HG03575 (cell line): ENCODE measurements around the gene POLR2C.

Experiments
- ATAC-seq: cut with Tn5 transposase; IDR thresholded peaks from one replicate; pipeline ENCODE4 v1.9.1; 2021; ENCODE audit not compliant: unreplicated experiment, insufficient number of reproducible peaks, low FRiP score; ENCODE audit errors: extremely low read depth

Gene POLR2C

GRCh38 chr16:57514371-57514770 lies 51.9 kb downstream of the POLR2C start:
- ATAC-seq: no peak

GRCh38 chr16:57514791-57515600 lies 52.5 kb downstream of the POLR2C start:
- ATAC-seq: no peak

DNA sequence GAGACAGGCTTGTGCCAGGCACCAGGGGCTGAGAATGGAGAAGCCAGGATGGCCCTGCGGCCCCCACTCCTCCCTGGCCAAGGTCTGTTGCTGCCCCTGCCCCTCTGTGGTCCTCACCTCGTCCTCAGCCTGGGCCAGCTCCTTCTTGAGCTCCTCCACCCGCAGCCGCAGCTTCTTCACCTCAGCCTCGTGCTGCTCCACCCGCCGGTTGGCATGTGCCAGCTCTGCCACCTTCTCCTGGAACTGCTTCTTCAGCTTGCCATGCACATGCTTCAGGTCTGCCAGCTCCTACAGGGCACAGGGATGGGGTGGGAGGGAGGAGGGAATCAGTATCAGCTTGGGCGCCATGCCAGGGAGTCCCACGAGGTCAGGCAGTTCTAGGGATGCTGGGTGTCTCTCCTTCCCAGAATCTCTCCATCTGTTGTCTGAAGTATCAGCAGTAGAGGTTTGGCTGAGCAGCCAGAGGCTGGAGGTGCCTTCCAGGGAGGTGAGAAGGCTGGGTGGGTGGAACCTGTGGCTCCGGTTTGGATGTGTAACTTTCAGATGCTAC lies 53.8 kb downstream of the POLR2C start:
- no peak for ATAC-seq

- ATAC-seq: no peak
Observed at GRCh38 chr16:57516773-57517172, 54.3 kb downstream of the POLR2C start.

DNA sequence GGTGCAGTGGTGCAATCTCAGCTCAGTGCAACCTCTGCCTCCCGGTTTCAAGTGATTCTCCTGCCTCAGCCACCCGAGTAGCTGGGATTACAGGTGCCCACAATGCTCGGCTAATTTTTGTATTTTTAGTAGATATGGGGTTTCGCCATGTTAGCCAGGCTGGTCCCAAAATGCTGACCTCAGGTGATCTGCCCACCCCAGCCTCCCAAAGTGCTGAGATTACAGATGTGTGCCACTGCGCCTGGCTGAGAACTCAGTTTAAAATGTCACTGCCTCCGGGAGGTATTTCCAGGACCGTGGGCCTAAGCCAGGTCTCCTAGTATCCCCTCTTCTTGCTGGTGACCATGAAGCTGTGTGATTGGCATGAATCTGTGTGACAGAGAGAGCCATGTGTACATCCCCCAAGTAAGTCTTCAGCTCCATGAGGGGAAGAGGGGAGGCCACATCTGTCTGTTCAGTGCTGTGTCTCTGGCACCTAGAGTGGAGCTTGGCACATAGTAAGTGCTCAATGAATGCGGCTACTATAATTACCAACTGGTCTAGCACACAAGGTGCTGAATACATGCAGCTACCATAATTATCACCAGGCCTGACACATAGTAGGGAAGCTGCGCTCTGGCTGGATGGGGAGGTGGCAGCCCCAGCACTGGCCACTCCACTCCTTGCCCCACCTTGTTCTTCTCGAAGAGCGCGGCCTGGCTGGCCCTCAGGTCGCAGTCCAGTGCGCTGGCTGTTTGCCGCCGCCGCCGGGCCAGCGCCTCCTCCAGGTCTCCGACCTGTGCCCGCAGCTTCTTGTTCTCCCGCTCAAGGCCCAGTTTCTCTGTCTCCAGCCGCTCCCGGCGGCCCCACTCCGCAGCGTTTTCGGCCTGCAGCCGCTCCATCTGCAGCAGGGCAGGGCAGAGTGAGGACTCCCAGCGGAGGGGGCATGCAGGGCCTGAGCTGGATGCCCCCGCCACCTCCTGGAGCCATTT lies 55.2 kb downstream of the POLR2C start:
- ATAC-seq: no peak

DNA sequence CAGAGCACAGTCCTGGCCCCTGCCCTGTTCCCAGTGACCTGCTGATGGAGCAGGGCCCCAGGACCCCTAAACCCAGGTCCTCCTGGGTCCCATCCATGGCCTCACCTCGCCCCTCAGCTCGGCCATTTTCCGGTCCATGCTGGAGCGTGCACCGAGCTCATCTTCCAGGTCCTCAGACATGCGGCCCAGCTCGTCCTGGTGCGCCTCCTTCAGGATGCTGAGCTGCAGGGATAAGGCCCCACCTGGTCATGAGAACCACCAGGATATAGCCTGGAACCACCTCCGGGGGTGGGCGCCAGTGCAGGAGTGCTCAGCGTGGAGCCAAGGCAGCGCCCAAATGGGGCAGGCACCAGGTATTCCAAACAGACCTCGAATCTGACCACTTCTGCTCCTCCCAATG lies 56.0 kb downstream of the POLR2C start:
- ATAC-seq: no peak

GRCh38 chr16:57518922-57519321 lies 56.4 kb downstream of the POLR2C start:
- ATAC-seq: no peak

DNA sequence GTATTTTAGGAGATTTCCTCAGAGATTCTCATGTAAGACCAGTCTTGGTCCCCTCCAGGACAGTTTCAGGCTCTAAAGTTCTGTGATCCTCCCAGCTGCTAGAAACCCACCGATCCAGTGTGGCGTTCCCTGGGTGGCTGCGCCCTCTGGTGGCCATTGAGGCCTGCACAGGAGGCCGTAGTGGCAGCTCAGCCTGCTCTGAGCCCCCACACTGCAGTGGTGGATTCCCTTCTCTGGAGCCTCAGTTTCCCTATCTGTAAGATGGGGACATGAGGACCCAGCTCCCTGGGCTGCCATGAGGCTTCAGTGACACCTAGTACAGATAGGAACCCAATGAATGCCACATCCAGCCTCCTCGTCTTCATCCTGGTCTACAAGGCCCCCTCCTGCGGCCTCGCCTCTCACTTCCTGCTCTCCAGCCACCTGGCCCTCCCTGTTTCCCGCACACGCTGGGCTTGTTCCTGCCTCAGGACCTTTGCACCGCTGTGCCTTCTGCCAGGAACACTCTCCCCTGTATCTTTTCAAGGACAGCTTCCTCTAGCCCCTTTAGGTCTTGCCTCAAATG lies 57.4 kb downstream of the POLR2C start:
- ATAC-seq: no peak
